Measurements from ENCODE around the gene ACYP1.
"Not testable (repeated sequence)": the region's sequence is repeated elsewhere in the genome, so short reads cannot be mapped to it uniquely, and the experiment has no call there.

Gene ACYP1

GRCh38 chr14:75077794-75078193 is 14.0 kb upstream of the ACYP1 start:
- CTCF ChIA-PET, result interaction anchor here (0.6 to 0.7 kb wide), 2 partner anchors 156 to 595 kb away, joined by 3 read pairs; no protein-coding TSS in a partner anchor
- DNase-seq (ENCODE audit: low spot score), result no peak

GRCh38 chr14:75070383-75070782 is 6.6 kb upstream of the ACYP1 start:
- peak overlapping the region; percentile 92 for H3K27ac ChIP-seq
- ChIA-PET POLR2A (ENCODE audit: low non-redundant PET) (interaction anchor here (0.5 kb wide), 1 partner anchor 19 kb away, joined by 4 read pairs; the partner anchor contains the start of gene MLH3), CTCF (no interaction called here)
- no peak for DNase-seq (ENCODE audit: low spot score)
- no peak for TF ChIP-seq CTCF (conservative IDR thresholded peaks at IDR 0.05; ENCODE audit: low read depth)

More at GRCh38 chr14:75077794-75078193, 14.0 kb upstream of the ACYP1 start:
- H3K27ac ChIP-seq, result no peak overlapping the region
- TF ChIP-seq CTCF (conservative IDR thresholded peaks at IDR 0.05; ENCODE audit: low read depth), result no peak
- POLR2A ChIA-PET (ENCODE audit: low non-redundant PET), result no interaction called here

- POLR2A ChIA-PET (ENCODE audit: low non-redundant PET), result no interaction called here
- peak overlapping the region; percentile 92 for H3K27ac ChIP-seq
- CTCF ChIA-PET, result no interaction called here
- no peak for DNase-seq (ENCODE audit: low spot score)
- no peak for TF ChIP-seq CTCF (conservative IDR thresholded peaks at IDR 0.05; ENCODE audit: low read depth)
Measured at GRCh38 chr14:75069811-75070145, 6.0 kb upstream of the ACYP1 start.

- no peak for TF ChIP-seq CTCF (conservative IDR thresholded peaks at IDR 0.05; ENCODE audit: low read depth)
- POLR2A ChIA-PET (ENCODE audit: low non-redundant PET), result no interaction called here
- DNase-seq (ENCODE audit: low spot score), result peak; percentile 93
- peak within 1 kb of the TSS; percentile 92 for H3K27ac ChIP-seq
- CTCF ChIA-PET, result no interaction called here
Measured at GRCh38 chr14:75069121-75069810, 5.4 kb upstream of the ACYP1 start, which contains the start of gene ZC2HC1C. Gene ZC2HC1C, plus strand, starts transcription at chr14:75069641. Its CDS starts 933 bp downstream, at chr14:75070574.

GRCh38 chr14:75068294-75069120 is 4.7 kb upstream of the ACYP1 start:
- DNase-seq (ENCODE audit: low spot score), result no peak
- no peak for TF ChIP-seq CTCF (conservative IDR thresholded peaks at IDR 0.05; ENCODE audit: low read depth)
- CTCF ChIA-PET, result interaction anchor here (0.5 to 0.7 kb wide), 2 partner anchors 20 to 64 kb away, joined by 3 read pairs; no protein-coding TSS in a partner anchor
- POLR2A ChIA-PET (ENCODE audit: low non-redundant PET), result no interaction called here
- peak overlapping the region; percentile 92 for H3K27ac ChIP-seq

- CTCF ChIA-PET, result interaction anchor here (0.5 to 0.7 kb wide), 2 partner anchors 64 to 208 kb away, joined by 3 read pairs; no protein-coding TSS in a partner anchor
- DNase-seq (ENCODE audit: low spot score); POLR2A ChIA-PET (ENCODE audit: low non-redundant PET): not testable (repeated sequence)
- H3K27ac ChIP-seq, result peak overlapping the region; percentile 92
Measured at GRCh38 chr14:75067765-75068164, 3.9 kb upstream of the ACYP1 start.
